Activated CD8-positive, alpha-beta memory T cell treated with anti-CD3 and anti-CD28 coated beads, Interleukin-2, amount 50 U/mL, for 4 hours (primary cell): Measurements from ENCODE around the gene NDUFS8.

ENCODE experiments used
- DNase-seq: peaks from one replicate; pipeline ENCODE4 v3.0.0-alpha.2; 2020

Gene NDUFS8

DNA sequence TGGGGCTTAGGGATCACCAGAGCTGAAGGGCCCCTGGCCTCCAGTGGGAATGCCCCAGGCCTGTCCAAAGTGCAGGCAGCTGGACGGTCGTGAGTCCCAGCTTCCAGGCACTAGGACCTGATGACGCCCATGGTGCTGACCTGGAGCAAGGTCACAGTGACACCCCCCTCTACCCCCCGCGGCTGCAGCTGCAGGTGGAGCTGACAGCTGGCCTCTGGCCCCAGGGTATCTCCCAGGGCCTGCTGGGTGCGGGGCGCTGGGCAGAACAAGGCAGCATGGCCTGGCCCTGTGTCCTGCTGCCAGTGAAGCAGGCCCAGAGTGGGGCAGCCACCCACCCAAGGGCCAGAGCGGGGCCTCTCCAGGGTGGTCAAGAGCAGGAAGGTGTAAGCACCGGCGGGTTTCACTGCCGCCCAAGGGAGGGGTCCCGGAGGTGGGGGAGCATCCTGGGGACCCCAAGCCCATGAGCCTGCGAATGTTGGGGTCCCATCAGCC is 7.8 kb downstream of the NDUFS8 start:
- DNase-seq, result no peak

GRCh38 chr11:68038718-68039525 is 8.4 kb downstream of the NDUFS8 start, which contains the start of gene TCIRG1:
TCIRG1 (plus strand) TSS chr11:68039025; CDS start chr11:68041272, 2,247 bp downstream.
- DNase-seq, result peak; percentile 54

DNA sequence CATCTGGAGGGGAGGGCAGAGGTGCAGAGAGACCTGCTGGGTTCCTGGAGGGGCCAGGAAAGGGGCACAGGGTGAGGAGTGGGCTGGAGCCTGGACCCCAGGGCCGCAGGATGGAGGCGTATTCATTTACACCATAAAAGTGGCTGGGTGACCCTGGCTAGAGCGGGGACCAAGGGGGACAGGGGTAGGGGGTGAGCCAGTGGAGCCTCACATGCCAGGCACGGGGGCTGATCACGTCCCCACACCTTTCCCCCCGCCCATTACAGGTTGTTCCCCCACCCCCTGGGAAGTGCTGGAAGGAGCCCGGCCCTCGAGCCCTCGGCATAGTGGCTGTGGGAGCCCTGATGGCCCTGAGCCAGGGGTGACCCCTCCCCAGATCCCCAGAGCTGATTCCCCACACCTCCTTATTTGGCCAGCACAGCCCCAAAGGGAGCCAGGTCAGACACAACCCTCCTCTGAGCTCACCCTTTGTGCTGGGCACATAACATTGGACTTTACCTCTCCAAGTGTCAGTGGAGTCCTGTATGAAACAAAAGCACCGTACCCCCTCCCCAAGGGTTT is 9.1 kb downstream of the NDUFS8 start:
- DNase-seq, result no peak

DNA sequence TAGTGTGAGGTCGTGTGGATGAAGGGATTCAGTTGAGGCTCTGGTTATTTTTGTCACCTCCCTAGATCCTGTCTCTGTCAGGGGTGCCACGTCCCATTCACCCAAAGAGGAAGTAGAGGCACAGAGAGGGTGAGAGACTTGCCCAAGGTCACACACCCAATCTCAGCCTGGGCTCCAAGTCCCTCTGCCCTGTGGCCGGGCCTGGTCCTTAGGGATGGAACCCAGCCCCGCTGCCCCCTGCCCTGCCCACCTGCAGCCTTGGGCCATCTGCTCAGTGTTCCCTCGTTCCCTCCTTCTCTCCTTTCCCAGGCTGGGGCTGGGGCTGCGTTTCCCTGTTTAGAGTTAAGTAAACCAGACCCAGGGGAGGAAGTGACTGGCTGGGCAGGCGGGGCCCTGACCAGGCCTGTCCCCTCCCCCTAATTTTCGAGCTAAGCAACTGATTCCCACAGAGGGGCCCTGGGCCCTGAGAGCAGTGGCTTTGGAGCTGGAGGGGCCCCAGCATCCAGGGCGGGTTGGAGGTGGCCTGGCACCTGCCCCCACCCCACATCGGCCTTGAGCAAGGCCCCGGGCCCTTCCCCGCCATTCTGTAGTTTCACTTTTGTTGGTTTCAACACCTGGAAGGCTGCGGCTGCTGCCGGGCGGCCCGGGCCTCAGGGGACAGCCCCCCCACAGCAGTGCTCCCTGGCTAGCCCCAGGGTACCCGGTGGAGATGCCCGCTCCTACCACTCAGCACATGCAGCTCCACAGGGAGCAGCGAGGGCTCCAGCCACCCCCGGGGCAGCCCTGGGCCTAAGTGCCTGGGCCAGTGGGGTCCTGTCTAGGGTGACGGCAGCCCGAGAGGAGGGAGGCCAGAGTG is 9.8 kb downstream of the NDUFS8 start:
- peak; percentile 41 for DNase-seq

DNA sequence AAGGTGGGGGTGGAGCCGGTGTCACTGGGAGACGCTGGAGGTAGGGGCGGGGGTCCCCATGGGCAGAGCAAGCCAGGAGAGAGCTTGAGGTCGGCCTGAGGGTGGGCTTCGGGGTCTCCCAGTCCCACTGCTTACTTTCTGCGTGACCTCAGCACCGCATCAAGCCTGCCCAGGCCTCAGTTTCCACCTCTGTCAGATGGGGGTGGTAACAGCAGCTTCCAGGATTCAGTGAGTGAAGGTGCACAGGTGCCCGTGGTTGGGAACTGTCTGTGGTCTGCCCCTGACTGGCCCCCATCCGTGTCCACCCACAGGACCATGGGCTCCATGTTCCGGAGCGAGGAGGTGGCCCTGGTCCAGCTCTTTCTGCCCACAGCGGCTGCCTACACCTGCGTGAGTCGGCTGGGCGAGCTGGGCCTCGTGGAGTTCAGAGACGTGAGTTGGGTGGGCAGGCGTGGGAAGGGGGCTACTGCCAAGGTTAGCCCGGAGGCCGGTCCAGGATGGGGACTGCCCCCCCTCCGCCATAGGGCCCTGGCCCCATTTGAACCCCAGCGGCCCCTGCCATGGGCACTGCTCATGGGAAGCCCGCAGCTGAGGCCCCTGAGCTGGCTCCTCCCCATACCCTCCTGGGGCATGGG is 10.6 kb downstream of the NDUFS8 start:
- DNase-seq, result no peak

GRCh38 chr11:68041617-68042218 is 11.2 kb downstream of the NDUFS8 start:
- DNase-seq, result no peak

DNA sequence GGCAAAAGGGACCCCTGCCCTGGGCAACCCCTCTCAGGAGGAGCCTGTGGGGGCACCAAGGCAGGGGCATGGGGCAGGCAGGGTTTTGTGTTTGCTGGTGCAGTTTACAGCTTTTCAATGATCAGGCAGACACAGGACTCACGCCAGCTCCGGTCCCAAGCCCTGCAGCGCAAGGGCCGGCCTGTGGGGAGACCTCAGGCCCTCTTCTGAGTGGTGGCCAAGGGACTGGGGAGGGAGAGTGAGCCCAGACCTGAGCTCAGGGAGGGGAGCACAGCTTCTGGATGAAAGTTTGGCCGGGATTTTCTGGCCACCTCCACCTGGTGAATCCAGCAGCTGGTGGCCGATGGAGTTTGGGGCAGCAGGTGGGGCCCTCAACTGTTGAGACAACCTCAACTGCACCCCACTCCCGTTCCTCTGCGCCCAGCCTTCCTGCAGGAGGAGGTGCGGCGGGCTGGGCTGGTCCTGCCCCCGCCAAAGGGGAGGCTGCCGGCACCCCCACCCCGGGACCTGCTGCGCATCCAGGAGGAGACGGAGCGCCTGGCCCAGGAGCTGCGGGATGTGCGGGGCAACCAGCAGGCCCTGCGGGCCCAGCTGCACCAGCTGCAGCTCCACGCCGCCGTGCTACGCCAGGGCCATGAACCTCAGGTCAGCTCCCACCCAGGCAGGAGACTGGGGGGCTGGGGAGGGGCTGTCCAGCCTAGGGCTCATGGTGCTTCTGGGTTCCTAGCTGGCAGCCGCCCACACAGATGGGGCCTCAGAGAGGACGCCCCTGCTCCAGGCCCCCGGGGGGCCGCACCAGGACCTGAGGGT is 11.9 kb downstream of the NDUFS8 start:
- DNase-seq, result no peak

GRCh38 chr11:68043029-68043348 is 12.5 kb downstream of the NDUFS8 start:
- no peak for DNase-seq

- DNase-seq, result no peak
These were observed 13.1 kb downstream of the NDUFS8 start for GRCh38 chr11:68043349-68044144.

DNA sequence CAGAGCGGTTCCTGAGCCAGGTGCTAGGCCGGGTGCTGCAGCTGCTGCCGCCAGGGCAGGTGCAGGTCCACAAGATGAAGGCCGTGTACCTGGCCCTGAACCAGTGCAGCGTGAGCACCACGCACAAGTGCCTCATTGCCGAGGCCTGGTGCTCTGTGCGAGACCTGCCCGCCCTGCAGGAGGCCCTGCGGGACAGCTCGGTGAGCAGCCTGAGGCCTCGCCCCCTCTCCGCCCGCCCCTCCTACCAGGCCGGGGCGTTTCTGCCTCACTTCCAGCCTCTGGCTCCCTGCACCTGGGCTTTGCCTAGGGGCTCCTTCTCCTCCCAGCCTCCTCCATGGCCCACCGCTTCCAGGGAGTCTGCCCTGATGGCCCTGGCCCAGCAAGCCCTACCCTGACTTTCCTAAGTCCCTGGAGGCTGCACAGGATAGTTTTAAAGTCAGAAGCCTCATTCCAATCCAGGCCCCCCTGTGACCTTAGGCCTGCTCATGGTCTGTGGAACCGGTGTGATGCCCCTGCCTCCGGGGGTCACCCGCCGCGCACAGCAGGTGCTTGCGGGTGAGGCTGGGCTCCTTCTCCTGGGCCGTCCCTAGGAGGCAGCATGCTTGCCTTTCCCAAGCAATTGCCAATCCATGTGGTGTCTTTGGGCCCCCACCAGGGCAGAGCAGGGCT is 13.8 kb downstream of the NDUFS8 start:
- DNase-seq, result no peak

DNA sequence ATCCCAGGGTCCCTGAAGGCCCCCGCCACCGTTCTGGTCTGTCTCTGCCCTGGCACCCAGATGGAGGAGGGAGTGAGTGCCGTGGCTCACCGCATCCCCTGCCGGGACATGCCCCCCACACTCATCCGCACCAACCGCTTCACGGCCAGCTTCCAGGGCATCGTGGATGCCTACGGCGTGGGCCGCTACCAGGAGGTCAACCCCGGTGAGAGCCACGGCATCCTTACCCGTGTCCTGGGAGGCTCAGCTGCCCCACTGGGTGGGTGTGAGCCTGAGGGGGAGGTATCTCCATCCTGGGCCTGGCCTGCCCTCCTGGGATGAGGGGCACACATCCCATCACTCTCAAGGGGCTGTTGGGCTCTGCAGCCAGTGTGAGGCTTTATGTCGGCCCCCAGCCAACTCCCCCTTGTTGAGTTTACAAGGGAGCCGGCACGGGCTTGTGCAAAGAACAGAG is 14.4 kb downstream of the NDUFS8 start:
- no peak for DNase-seq

DNA sequence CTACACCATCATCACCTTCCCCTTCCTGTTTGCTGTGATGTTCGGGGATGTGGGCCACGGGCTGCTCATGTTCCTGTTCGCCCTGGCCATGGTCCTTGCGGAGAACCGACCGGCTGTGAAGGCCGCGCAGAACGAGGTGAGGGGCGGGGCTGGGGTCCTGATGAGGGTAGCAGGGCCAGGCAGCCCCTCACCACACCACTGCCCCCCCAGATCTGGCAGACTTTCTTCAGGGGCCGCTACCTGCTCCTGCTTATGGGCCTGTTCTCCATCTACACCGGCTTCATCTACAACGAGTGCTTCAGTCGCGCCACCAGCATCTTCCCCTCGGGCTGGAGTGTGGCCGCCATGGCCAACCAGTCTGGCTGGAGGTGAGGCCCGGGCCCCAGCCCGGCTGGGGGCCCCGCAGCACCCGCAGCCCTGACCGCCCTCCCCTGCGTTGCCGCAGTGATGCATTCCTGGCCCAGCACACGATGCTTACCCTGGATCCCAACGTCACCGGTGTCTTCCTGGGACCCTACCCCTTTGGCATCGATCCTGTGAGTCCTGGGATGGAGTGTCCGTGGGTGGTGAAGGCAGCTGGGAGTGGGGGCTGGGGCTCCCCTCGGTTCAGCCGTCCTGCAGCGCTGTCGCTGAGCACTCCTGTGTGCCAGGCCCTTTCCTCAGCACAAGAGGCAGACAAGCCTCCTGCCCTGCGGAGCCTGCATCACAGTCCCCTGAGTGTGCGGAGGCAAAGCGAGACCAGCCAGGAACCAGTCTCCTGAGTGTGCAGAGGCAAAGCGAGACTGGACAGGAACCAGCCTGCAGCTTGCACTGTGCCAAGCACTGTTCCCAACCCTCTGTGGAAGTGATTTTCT is 17.2 kb downstream of the NDUFS8 start:
- DNase-seq, result no peak

- DNase-seq, result no peak
These were observed 18.4 kb downstream of the NDUFS8 start for GRCh38 chr11:68048681-68049508.

GRCh38 chr11:68049509-68050370 is 19.3 kb downstream of the NDUFS8 start:
- no peak for DNase-seq

DNA sequence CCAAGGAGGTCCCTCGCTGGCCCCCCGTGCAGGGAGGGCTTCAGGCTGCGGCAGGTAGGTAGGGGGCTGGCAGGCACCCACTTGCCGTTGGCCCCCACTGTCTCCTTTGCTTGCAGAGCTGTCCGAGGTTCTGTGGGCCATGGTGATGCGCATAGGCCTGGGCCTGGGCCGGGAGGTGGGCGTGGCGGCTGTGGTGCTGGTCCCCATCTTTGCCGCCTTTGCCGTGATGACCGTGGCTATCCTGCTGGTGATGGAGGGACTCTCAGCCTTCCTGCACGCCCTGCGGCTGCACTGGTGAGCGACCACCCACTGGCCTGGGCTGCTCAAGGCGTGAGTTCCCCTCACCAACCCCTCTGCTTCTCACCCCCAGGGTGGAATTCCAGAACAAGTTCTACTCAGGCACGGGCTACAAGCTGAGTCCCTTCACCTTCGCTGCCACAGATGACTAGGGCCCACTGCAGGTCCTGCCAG is 19.9 kb downstream of the NDUFS8 start:
- no peak for DNase-seq

DNA sequence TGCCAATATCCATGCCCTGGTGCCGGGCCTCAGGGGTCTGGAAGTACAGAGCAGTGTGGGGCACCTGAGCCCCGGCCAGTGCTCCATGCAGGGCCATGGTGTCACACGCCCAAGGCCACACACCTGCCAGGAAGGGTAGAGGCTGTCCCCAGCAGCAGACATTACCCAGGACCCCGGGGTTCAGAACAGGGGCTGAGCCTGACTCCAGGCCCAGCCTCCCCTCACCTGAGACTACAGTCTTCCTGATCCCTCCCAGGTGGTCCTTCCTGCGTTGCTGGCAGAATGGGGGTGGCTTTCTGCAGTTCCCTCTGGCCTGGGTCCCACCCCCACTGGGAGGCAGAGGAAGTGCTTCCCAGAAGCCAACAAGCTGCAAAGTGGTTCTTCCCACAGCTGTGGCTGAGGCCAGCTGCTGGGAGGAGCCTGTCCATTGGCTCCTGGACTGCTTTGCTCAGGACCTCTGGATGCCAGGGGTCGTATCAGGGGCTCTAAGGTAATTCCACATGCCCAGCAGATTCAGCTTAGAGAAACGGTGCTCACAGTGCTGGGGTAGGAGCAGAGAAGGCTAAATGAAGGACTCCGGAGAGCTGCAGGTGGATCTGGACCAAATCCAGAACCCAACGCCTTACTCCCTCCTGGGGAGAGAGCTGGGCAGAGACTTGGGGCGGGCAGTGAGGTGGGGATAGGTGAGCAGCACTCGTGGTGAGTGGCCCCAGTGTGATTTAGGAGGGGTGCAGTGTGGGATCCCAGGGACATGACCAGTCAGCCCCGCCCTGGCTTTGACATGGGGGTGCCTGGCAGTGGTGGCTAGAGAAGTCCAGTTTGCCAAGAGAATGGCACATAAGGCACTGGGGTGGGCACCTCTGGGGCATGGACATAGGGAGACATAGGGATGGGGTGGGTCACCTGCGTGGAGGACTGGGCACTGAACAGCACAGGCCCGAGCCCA is 21.0 kb downstream of the NDUFS8 start:
- DNase-seq, result no peak
